GM23248 (cell line): ENCODE results near the gene CYBB.

Source experiments
- EZH2 ChIP-seq: fragments of 200-600 bp; sonication (generic); IDR thresholded peaks from 2 replicates; pipeline ENCODE4 v1.6.1; 2018; ENCODE audit warnings: antibody characterized with exemption, mild to moderate bottlenecking; ENCODE audit not compliant: insufficient read depth, poor library complexity, severe bottlenecking
- EZH2phosphoT487 ChIP-seq: fragments of 200-600 bp; sonication (generic); IDR thresholded peaks from 2 replicates; pipeline ENCODE4 v1.6.1; 2018; ENCODE audit warnings: antibody characterized with exemption, moderate library complexity, mild to moderate bottlenecking, low read depth; ENCODE audit not compliant: insufficient read depth

DNA sequence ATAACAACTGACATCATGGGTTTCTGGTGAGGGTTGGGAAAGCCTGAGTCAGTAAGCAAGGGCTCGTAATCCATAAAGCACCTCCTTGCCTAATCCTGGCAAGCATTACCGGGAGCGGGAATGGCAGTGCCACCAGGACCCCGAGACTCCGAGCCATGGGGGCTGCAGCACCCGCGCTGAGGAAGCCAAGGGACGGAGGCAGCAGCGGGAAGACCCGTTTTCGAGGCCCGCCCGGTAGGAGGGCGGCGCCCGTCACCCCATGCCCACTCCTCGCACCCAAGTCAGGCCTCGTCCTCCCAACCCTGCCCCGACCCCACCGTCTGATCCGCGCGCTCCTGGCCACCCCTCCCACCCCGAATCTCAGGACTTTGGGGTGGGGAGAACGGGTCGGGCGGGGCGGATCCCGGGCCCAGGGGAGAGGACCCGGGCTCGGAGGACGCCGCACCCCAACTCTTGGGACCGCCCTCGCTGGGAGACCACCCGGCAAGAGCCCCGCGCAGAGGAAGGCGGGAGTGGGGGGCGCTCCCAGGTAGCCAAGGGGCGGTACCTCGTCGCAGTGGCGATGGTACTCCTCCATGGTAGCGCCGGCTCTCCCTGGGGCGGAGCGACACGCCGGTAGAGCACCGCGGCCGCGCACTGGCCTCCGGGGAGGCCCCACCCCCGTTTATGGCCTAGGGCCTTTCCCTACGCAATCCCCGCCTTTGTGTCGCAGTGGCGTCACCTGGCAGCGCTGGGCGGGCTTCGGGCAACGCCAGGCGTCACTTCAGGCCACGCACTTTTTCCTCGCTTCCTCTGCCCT is 67.3 kb downstream of the CYBB start, which contains the start of gene DYNLT3:
- TF ChIP-seq EZH2 (no peak), EZH2phosphoT487 (no peak)
